HG03175 (cell line): ENCODE results near the gene SNAI3.

ENCODE experiments used
- ATAC-seq: cut with Tn5 transposase; IDR thresholded peaks from one replicate; pipeline ENCODE4 v1.9.1; 2021; ENCODE audit warnings: mild to moderate bottlenecking, moderate library complexity; ENCODE audit not compliant: unreplicated experiment

SNAI3 gene

GRCh38 chr16:88686439-88687253, at the start of gene SNAI3:
TSS of gene SNAI3 (minus strand) at chr16:88686507. CDS start at chr16:88686406, 101 bp downstream.
- peak; percentile 76 for ATAC-seq

GRCh38 chr16:88736088-88736487, 49.8 kb upstream of the SNAI3 start:
- ATAC-seq, result no peak

- ATAC-seq, result no peak
These were observed 49.3 kb upstream of the SNAI3 start for GRCh38 chr16:88735616-88736015.

GRCh38 chr16:88735121-88735520, 48.8 kb upstream of the SNAI3 start:
- ATAC-seq, result no peak

- ATAC-seq, result no peak
These were observed 48.0 kb upstream of the SNAI3 start for GRCh38 chr16:88734361-88734728.

- ATAC-seq, result no peak
These were observed 47.5 kb upstream of the SNAI3 start for GRCh38 chr16:88733630-88734360.

GRCh38 chr16:88732961-88733294, 46.6 kb upstream of the SNAI3 start:
- ATAC-seq, result no peak

- no peak for ATAC-seq
These were observed 46.1 kb upstream of the SNAI3 start for GRCh38 chr16:88732172-88732960.

GRCh38 chr16:88731699-88732098, 45.4 kb upstream of the SNAI3 start:
- ATAC-seq, result no peak

GRCh38 chr16:88730632-88731607, 44.6 kb upstream of the SNAI3 start:
- ATAC-seq, result no peak

- no peak for ATAC-seq
These were observed 41.6 kb upstream of the SNAI3 start for GRCh38 chr16:88727871-88728270.

- ATAC-seq, result no peak
These were observed 40.7 kb upstream of the SNAI3 start for GRCh38 chr16:88726981-88727380.

- no peak for ATAC-seq
These were observed 40.1 kb upstream of the SNAI3 start for GRCh38 chr16:88726408-88726749.

GRCh38 chr16:88725609-88726407, 39.5 kb upstream of the SNAI3 start:
- ATAC-seq, result no peak

- ATAC-seq, result no peak
These were observed 38.7 kb upstream of the SNAI3 start for GRCh38 chr16:88724855-88725555.

GRCh38 chr16:88723911-88724310, 37.6 kb upstream of the SNAI3 start:
- ATAC-seq, result no peak

- ATAC-seq, result no peak
These were observed 37.2 kb upstream of the SNAI3 start for GRCh38 chr16:88723507-88723887.

- ATAC-seq, result no peak
These were observed 36.6 kb upstream of the SNAI3 start for GRCh38 chr16:88722784-88723506.
